GM13977 (cell line): Measurements from ENCODE around the gene TPX2.

Experiments
- DNase-seq: peaks from one replicate; pipeline ENCODE4 v3.0.0; 2012; ENCODE audit warnings: low spot score
- CTCF ChIP-seq: IDR thresholded peaks from 2 replicates; pipeline ENCODE4 v1.5.1; 2012; ENCODE audit warnings: mild to moderate bottlenecking, control low read depth; ENCODE audit not compliant: insufficient read depth; ENCODE audit errors: extremely low read depth, missing control alignments
- in situ Hi-C: fragments of 300-500 bp; cut with MboI; formaldehyde crosslinking; loops from one replicate; pipeline ENCODE4 v1.12.0; 2022; ENCODE audit warnings: low sequenced_read_pairs, low pct_unique_long_range_greater_than_20kb, mixed read lengths, inconsistent platforms; ENCODE audit not compliant: unreplicated experiment

Gene TPX2

GRCh38 chr20:31829731-31830130, 90.6 kb downstream of the TPX2 start:
- no peak for DNase-seq
- in situ Hi-C loops, result loop anchor here (25.0 kb wide), 1 partner anchor 258 kb away; no protein-coding TSS in a partner anchor
- no peak for TF ChIP-seq CTCF

- TF ChIP-seq CTCF, result no peak
- DNase-seq, result no peak
- in situ Hi-C loops, result loop anchor here (25.0 kb wide), 1 partner anchor 257 kb away; no protein-coding TSS in a partner anchor
Measured at GRCh38 chr20:31830406-31830981, 91.4 kb downstream of the TPX2 start.

- no peak for TF ChIP-seq CTCF
- in situ Hi-C loops, result loop anchor here (25.0 kb wide), 1 partner anchor 256 kb away; no protein-coding TSS in a partner anchor
- DNase-seq, result no peak
Measured at GRCh38 chr20:31831211-31831610, 92.1 kb downstream of the TPX2 start.

GRCh38 chr20:31831771-31832306, 92.7 kb downstream of the TPX2 start:
- in situ Hi-C loops, result loop anchor here (25.0 kb wide), 1 partner anchor 255 kb away; no protein-coding TSS in a partner anchor
- TF ChIP-seq CTCF, result no peak
- no peak for DNase-seq

- in situ Hi-C loops, result loop anchor here (25.0 kb wide), 1 partner anchor 254 kb away; no protein-coding TSS in a partner anchor
- peak; percentile 90 for TF ChIP-seq CTCF
- DNase-seq, result peak; percentile 85
Measured at GRCh38 chr20:31833130-31833930, 94.2 kb downstream of the TPX2 start.

- no peak for TF ChIP-seq CTCF
- in situ Hi-C loops, result loop anchor here (25.0 kb wide), 1 partner anchor 253 kb away; no protein-coding TSS in a partner anchor
- no peak for DNase-seq
Measured at GRCh38 chr20:31833931-31834521, 94.9 kb downstream of the TPX2 start.
